H1 (cell line): ENCODE results near the gene GSK3B. TPM values are rescaled to one million over a fixed set of nuclear protein-coding genes. Genes with fewer than 3 reads are reported as not detected.

ENCODE experiments used
- CTCF ChIA-PET: fragments of 300-600 bp; sonication (Branson Sonifier 250); formaldehyde crosslinking; loops from one replicate; lab custom pipeline; 2021; ENCODE audit not compliant: partially characterized antibody; lab: Charles Lee
- POLR2A ChIA-PET: fragments of 300-600 bp; sonication (Branson Sonifier 250); formaldehyde crosslinking; loops from one replicate; lab custom pipeline; 2021; ENCODE audit warnings: inconsistent platforms; ENCODE audit not compliant: partially characterized antibody; lab: Charles Lee
- DNase-seq, 2 experiments: peaks; one replicate each; pipeline versions ENCODE4 v3.0.0 to v3.0.0-alpha.2; 2010 to 2022; ENCODE audit warnings: low spot score in 2 of 2, low read depth in 1 of 2, mixed read lengths in 1 of 2
- FAIRE-seq: peaks from 2 replicates; lab custom pipeline; 2011; peaks lifted over from hg19 to GRCh38; lab: Jason Lieb, UNC
- H2AFZ ChIP-seq: 2 replicates; pipeline ENCODE4 v1.8.1; 2012; ENCODE audit warnings: low read length, inconsistent platforms
- H2AK5ac ChIP-seq: 2 replicates; pipeline ENCODE4 v1.6.1; 2013; ENCODE audit warnings: low read depth, low read length
- H2BK120ac ChIP-seq: replicated peaks from 2 replicates; pipeline ENCODE3; 2013; ENCODE audit warnings: low read depth, low read length, inconsistent platforms
- H2BK12ac ChIP-seq: 2 replicates; pipeline ENCODE4 v1.6.1; 2013; ENCODE audit warnings: low read depth, low read length
- H2BK15ac ChIP-seq: 2 replicates; pipeline ENCODE4 v1.6.1; 2013; ENCODE audit warnings: low read length
- H2BK20ac ChIP-seq: 2 replicates; pipeline ENCODE4 v1.6.1; 2013; ENCODE audit warnings: low read length
- H2BK5ac ChIP-seq: 2 replicates; pipeline ENCODE4 v1.6.1; 2013; ENCODE audit warnings: low read depth, low read length
- H3K14ac ChIP-seq: 2 replicates; pipeline ENCODE4 v1.6.1; 2013; ENCODE audit warnings: inconsistent platforms; ENCODE audit not compliant: insufficient read length
- H3K18ac ChIP-seq: 2 replicates; pipeline ENCODE4 v1.6.1; 2013; ENCODE audit warnings: low read length; ENCODE audit errors: extremely low read depth
- H3K23ac ChIP-seq: 2 replicates; pipeline ENCODE4 v1.6.1; 2013; ENCODE audit warnings: inconsistent platforms; ENCODE audit not compliant: insufficient read length
- H3K23me2 ChIP-seq: 2 replicates; pipeline ENCODE4 v1.6.1; 2013; ENCODE audit warnings: low read depth, low read length
- H3K27ac ChIP-seq: 2 replicates; pipeline ENCODE4 v1.6.1; 2011; ENCODE audit warnings: low read depth, low read length, inconsistent platforms
- H3K27me3 ChIP-seq, 4 experiments: replicated peaks in 1 of 4; 1 replicate in 1 of 4; 2 replicates in 3 of 4; pipeline versions ENCODE4 v1.6.1 to v1.8.1; 2011 to 2013; ENCODE audit warnings: low read length in 3 of 4, mild to moderate bottlenecking in 3 of 4, inconsistent platforms in 2 of 4, mixed read lengths in 2 of 4, moderate library complexity in 1 of 4; ENCODE audit not compliant: control insufficient read depth in 3 of 4, insufficient read depth in 3 of 4; ENCODE audit errors: extremely low read depth in 1 of 4
- H3K36me3 ChIP-seq, 4 experiments: 2 replicates each; pipeline versions ENCODE4 v1.6.1 to v1.8.1; 2011 to 2013; ENCODE audit warnings: mild to moderate bottlenecking in 4 of 4, low read length in 3 of 4, moderate library complexity in 2 of 4, control low read depth in 1 of 4, inconsistent platforms in 1 of 4; ENCODE audit not compliant: insufficient read depth in 4 of 4, control insufficient read depth in 2 of 4
- H3K4ac ChIP-seq: replicated peaks from 2 replicates; pipeline ENCODE3; 2013; ENCODE audit warnings: low read length, low read depth, mixed read lengths, inconsistent platforms; ENCODE audit not compliant: insufficient read length
- H3K4me1 ChIP-seq, 4 experiments: replicated peaks in 1 of 4; 1 replicate in 1 of 4; 2 replicates in 3 of 4; pipeline versions ENCODE4 v1.6.1 to v1.8.1; 2011 to 2013; ENCODE audit warnings: low read length in 3 of 4, inconsistent platforms in 2 of 4, mixed read lengths in 1 of 4; ENCODE audit not compliant: insufficient read depth in 4 of 4, control insufficient read depth in 3 of 4
- H3K4me2 ChIP-seq, 2 experiments: 2 replicates each; pipeline versions ENCODE4 v1.6.1 to v1.8.1; 2011 to 2013; ENCODE audit warnings: low read depth in 2 of 2, low read length in 2 of 2, control low read depth in 1 of 2, inconsistent platforms in 1 of 2, mild to moderate bottlenecking in 1 of 2; ENCODE audit not compliant: insufficient read depth in 1 of 2
- H3K4me3 ChIP-seq, 4 experiments: fragments of 200-600, 300-600 bp in 1 of 4; sonication (generic), shearing (Covaris generic), sonication (Bioruptor Twin) in 1 of 4; 2 replicates each; pipeline versions ENCODE4 v1.5.1 to v1.8.1; 2011 to 2016; ENCODE audit warnings: low read length in 4 of 4, low read depth in 3 of 4, control low read depth in 2 of 4, inconsistent platforms in 2 of 4, mild to moderate bottlenecking in 2 of 4, mixed read lengths in 1 of 4, moderate library complexity in 1 of 4; ENCODE audit not compliant: insufficient read depth in 2 of 4; ENCODE audit errors: extremely low read depth in 1 of 4
- H3K56ac ChIP-seq: replicated peaks from 2 replicates; pipeline ENCODE3; 2013; ENCODE audit warnings: low read depth, mild to moderate bottlenecking, mixed read lengths, low read length, inconsistent platforms; ENCODE audit not compliant: insufficient read length
- H3K79me1 ChIP-seq: 2 replicates; pipeline ENCODE4 v1.6.1; 2013; ENCODE audit warnings: low read depth, low read length, control low read depth
- H3K79me2 ChIP-seq, 2 experiments: 2 replicates each; pipeline versions ENCODE4 v1.6.1 to v1.8.1; 2012 to 2013; ENCODE audit warnings: low read length in 2 of 2, mild to moderate bottlenecking in 2 of 2, inconsistent platforms in 1 of 2; ENCODE audit not compliant: insufficient read depth in 2 of 2, control insufficient read depth in 1 of 2
- H3K9ac ChIP-seq, 4 experiments: replicated peaks in 1 of 4; 1 replicate in 1 of 4; 2 replicates in 3 of 4; pipeline versions ENCODE4 v1.6.1 to v1.8.1; 2011 to 2013; ENCODE audit warnings: low read depth in 3 of 4, low read length in 3 of 4, control low read depth in 2 of 4, mild to moderate bottlenecking in 2 of 4, moderate library complexity in 2 of 4, inconsistent platforms in 1 of 4; ENCODE audit errors: extremely low read depth in 1 of 4
- H3K9me3 ChIP-seq, 2 experiments: 2 replicates each; pipeline versions ENCODE4 v1.6.1 to v1.8.1; 2012 to 2013; ENCODE audit warnings: mild to moderate bottlenecking in 2 of 2, moderate library complexity in 2 of 2, control low read depth in 1 of 2, inconsistent platforms in 1 of 2, low read depth in 1 of 2, low read length in 1 of 2, mixed read lengths in 1 of 2; ENCODE audit not compliant: insufficient read depth in 2 of 2
- H4K20me1 ChIP-seq, 2 experiments: replicated peaks in 1 of 2; 2 replicates each; pipeline versions ENCODE3 to v1.8.1; 2011 to 2013; ENCODE audit warnings: inconsistent platforms in 2 of 2, low read length in 2 of 2, mild to moderate bottlenecking in 1 of 2; ENCODE audit not compliant: insufficient read depth in 2 of 2, control insufficient read depth in 1 of 2
- H4K5ac ChIP-seq: 2 replicates; pipeline ENCODE4 v1.6.1; 2013; ENCODE audit warnings: low read length, low read depth, mixed read lengths, inconsistent platforms; ENCODE audit not compliant: insufficient read length
- H4K8ac ChIP-seq: 2 replicates; pipeline ENCODE4 v1.8.0; 2013; ENCODE audit warnings: mild to moderate bottlenecking, moderate library complexity, low read length, inconsistent platforms; ENCODE audit not compliant: insufficient read depth; ENCODE audit errors: extremely low read depth
- H4K91ac ChIP-seq: replicated peaks from 2 replicates; pipeline ENCODE3; 2013; ENCODE audit warnings: low read length, mixed read lengths, inconsistent platforms; ENCODE audit not compliant: insufficient read length
- BRCA1 ChIP-seq: IDR thresholded peaks from 2 replicates; pipeline ENCODE4 v1.6.1; 2012; ENCODE audit warnings: low read depth, low read length, improper control_type of control experiment
- CTBP2 ChIP-seq: IDR thresholded peaks from 2 replicates; pipeline ENCODE4 v1.7.0; 2011; ENCODE audit warnings: borderline replicate concordance, mild to moderate bottlenecking, moderate library complexity, mixed read lengths, low read length; ENCODE audit not compliant: insufficient read depth, insufficient read length
- E2F6 ChIP-seq: IDR thresholded peaks from 2 replicates; pipeline ENCODE4 v1.6.1; 2012; ENCODE audit warnings: inconsistent platforms
- EGR1 ChIP-seq: IDR thresholded peaks from 2 replicates; pipeline ENCODE4 v1.6.1; 2011; ENCODE audit warnings: low read depth, low read length, borderline replicate concordance
- FOSL1 ChIP-seq: IDR thresholded peaks from 2 replicates; pipeline ENCODE4 v1.6.1; 2011; ENCODE audit warnings: mild to moderate bottlenecking, low read depth, low read length, moderate library complexity; ENCODE audit not compliant: insufficient read depth
- GTF2F1 ChIP-seq: IDR thresholded peaks from 2 replicates; pipeline ENCODE4 v1.6.1; 2012; ENCODE audit warnings: low read depth, low read length, improper control_type of control experiment, borderline replicate concordance
- HDAC2 ChIP-seq, 2 experiments: fragments of 300-600 bp in 1 of 2; sonication (generic) in 1 of 2; IDR thresholded peaks; 2 replicates each; pipeline ENCODE4 v1.6.1; 2011 to 2012; ENCODE audit warnings: low read depth in 2 of 2, low read length in 2 of 2, mild to moderate bottlenecking in 2 of 2, moderate library complexity in 2 of 2, borderline replicate concordance in 1 of 2, inconsistent platforms in 1 of 2
- HDAC6 ChIP-seq: IDR thresholded peaks from one replicate; pipeline ENCODE4 v1.7.1; 2012; ENCODE audit warnings: low read depth, mild to moderate bottlenecking, inconsistent platforms, low read length, moderate library complexity
- KDM5A ChIP-seq: fragments of 200-600 bp; IDR thresholded peaks from 2 replicates; pipeline ENCODE4 v1.7.1; 2012; ENCODE audit warnings: mild to moderate bottlenecking, low read length, inconsistent platforms, mixed read lengths
- NRF1 ChIP-seq: IDR thresholded peaks from 2 replicates; pipeline ENCODE4 v1.6.1; 2011; ENCODE audit warnings: mild to moderate bottlenecking, low read depth, low read length, improper control_type of control experiment
- RXRA ChIP-seq: IDR thresholded peaks from 2 replicates; pipeline ENCODE4 v1.6.1; 2011; ENCODE audit warnings: low read depth, mild to moderate bottlenecking, low read length, moderate library complexity; ENCODE audit not compliant: insufficient read depth
- SP2 ChIP-seq: IDR thresholded peaks from 2 replicates; pipeline ENCODE4 v1.6.1; 2012; ENCODE audit warnings: mild to moderate bottlenecking, low read length, inconsistent platforms
- TAF7 ChIP-seq: optimal IDR thresholded peaks from 2 replicates; pipeline ENCODE3; 2011; ENCODE audit warnings: low read depth, mild to moderate bottlenecking, inconsistent platforms, low read length, moderate library complexity, borderline replicate concordance
- WGBS, 2 experiments: shearing (Covaris generic) in 1 of 2; methylation state at CpG; one replicate each; pipeline versions ENCODE4 v1.1.6 to v1.1.7; 2013 to 2015; ENCODE audit warnings: low lambda C conversion rate in 2 of 2, mixed read lengths in 2 of 2, inconsistent platforms in 1 of 2, low coverage in 1 of 2, missing lambda C conversion rate in 1 of 2; ENCODE audit not compliant: insufficient replicate concordance in 2 of 2, insufficient coverage in 1 of 2, insufficient read length in 1 of 2; ENCODE audit errors: extremely low coverage in 1 of 2, missing lambda C conversion rate in 1 of 2; 5-methylcytosine and 5-hydroxymethylcytosine counted together
- polyA plus RNA-seq, 7 experiments: library from polyadenylated mRNA; depleted of rRNA in 3 of 7; stranded (reverse) in 5 of 7; unstranded in 2 of 7; fragments of >200 nt in 5 of 7; fragments of 200-250 nt in 2 of 7; gene quantifications; 1 replicate in 5 of 7; 2 replicates in 1 of 7; 4 replicates in 1 of 7; pipeline versions ENCODE4 v1.2.1 to v1.2.3, GENCODE V29; 2011 to 2013; ENCODE audit warnings: missing spikeins in 2 of 7, mixed read lengths in 2 of 7
- total RNA-seq: library from RNA; stranded (reverse); fragmentation: NEBNext Ultra II Directional; extraction: Animal tissue kit (Norgen Biotek cat#: 25700); gene quantifications from 2 replicates; pipeline ENCODE4 v1.2.1, GENCODE V29; 2021

The GSK3B gene
- total and polyA plus RNA-seq, 2 of the 8 experiments (the other 6 are each of a cell fraction or from before 2014, with no cell fraction given), result 24.2 to 50.7 TPM

DNA sequence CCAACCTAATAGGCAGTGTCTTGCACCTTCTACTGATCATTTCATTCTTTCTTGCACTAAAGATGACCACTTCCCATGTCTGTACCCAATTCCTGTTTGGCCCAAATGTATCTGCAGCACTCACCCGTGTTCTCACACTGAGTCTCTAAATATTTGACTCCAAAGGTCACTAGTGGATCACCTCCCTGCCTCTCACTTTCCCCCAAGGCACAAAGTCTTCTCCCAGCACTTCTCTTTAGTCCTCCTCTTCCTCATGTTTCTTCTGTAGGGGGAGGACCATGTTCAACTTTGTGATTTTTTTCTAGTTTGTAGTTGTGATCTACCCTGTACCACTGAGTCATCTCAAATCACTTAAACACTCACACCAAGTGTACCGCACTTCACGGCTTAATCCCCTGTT lies 298.4 kb downstream of the GSK3B start:
- Histone ChIP-seq H3K27me3 (no peaks in the 10 kb centered on the region), H3K4ac (no peak overlapping the region), H4K91ac (no peak overlapping the region), H2BK15ac (no peak overlapping the region; the same call in 1 of the 2 replicates), H3K79me1 (no peaks in the 10 kb centered on the region), H3K18ac (peak overlapping the region; percentile 63; the same call in 1 of the 2 replicates), H3K4me3 (no peak overlapping the region), H3K4me1 (peaks cover 0 to 4% (median 3%) of the 10 kb centered on the region in 4 experiments; a peak in 3 of 7 replicates), H2AFZ (no peak overlapping the region), H3K4me2 (peak overlapping the region in 1 of 2 experiments; percentile 56; a peak in 1 of 4 replicates), H3K23me2 (no peaks in the 10 kb centered on the region), H4K20me1 (no peaks in the 10 kb centered on the region), H3K14ac (no peak overlapping the region), H2BK120ac (no peak overlapping the region), H3K9ac (no peak overlapping the region), H3K79me2 (no peaks in the 10 kb centered on the region), H2BK20ac (peak overlapping the region; percentile 56; the same call in 1 of the 2 replicates), H3K27ac (no peak overlapping the region), H2BK5ac (no peak overlapping the region), H3K56ac (no peak overlapping the region), H2BK12ac (no peak overlapping the region; the same call in 1 of the 2 replicates), H2AK5ac (no peak overlapping the region), H3K36me3 (no peaks in the 10 kb centered on the region), H4K8ac (no peak overlapping the region), H3K9me3 (no peaks in the 10 kb centered on the region), H3K23ac (no peak overlapping the region), H4K5ac (no peak overlapping the region)
- ChIA-PET CTCF (no interaction called here), POLR2A (no interaction called here)
- TF ChIP-seq RXRA, result no peak
- no peak for TF ChIP-seq HDAC2 (IDR thresholded peaks at IDR 0.05; ENCODE audit: borderline replicate concordance in 1 of 2, low read depth in 2 of 2, low read length in 2 of 2)
- no peak for TF ChIP-seq SP2
- TF ChIP-seq BRCA1, result no peak
- TF ChIP-seq CTBP2, result no peak
- TF ChIP-seq NRF1, result no peak
- TF ChIP-seq HDAC6, result no peak
- TF ChIP-seq TAF7, result no peak
- no peak for TF ChIP-seq GTF2F1
- no peak for TF ChIP-seq E2F6
- TF ChIP-seq KDM5A, result no peak
- no peak for TF ChIP-seq EGR1
- no peak for TF ChIP-seq FOSL1
- no peak for FAIRE-seq
- no peak for DNase-seq
- 79% methylated on average over 3 of the region's 3 CpGs; no CpG with 5 or more reads in 1 of the 2 experiments for WGBS, 2 experiments
